HL-60 (cell line): ENCODE measurements around the gene RBMS3.

Experiments used
- DNase-seq, 2 experiments: peaks; one replicate each; pipeline ENCODE4 v3.0.0-alpha.2; 2010 to 2020; ENCODE audit warnings: low read depth in 1 of 2, low spot score in 1 of 2
- H3K27ac ChIP-seq: fragments of 250-450 bp; sonication (Bioruptor Pico); replicated peaks from 2 replicates; pipeline ENCODE4 v1.5.1; 2020; ENCODE audit warnings: mild to moderate bottlenecking, moderate library complexity
- H3K27me3 ChIP-seq: fragments of 250-450 bp; sonication (Bioruptor Pico); 2 replicates; pipeline ENCODE4 v1.5.1; 2021; ENCODE audit warnings: mild to moderate bottlenecking, moderate library complexity; ENCODE audit not compliant: insufficient read depth, poor library complexity, severe bottlenecking
- H3K4me3 ChIP-seq: replicated peaks from 2 replicates; pipeline ENCODE4 v1.5.1; 2011; ENCODE audit warnings: mild to moderate bottlenecking, control low read depth, low read length; ENCODE audit not compliant: insufficient read depth
- GABPA ChIP-seq: IDR thresholded peaks from 2 replicates; pipeline ENCODE4 v1.6.1; 2012; ENCODE audit warnings: low read depth
- POLR2AphosphoS5 ChIP-seq: IDR thresholded peaks from 2 replicates; pipeline ENCODE4 v1.6.1; 2012; ENCODE audit warnings: low read depth
- REST ChIP-seq: IDR thresholded peaks from 2 replicates; pipeline ENCODE4 v1.6.1; 2012; ENCODE audit warnings: low read depth; ENCODE audit not compliant: insufficient replicate concordance
- SPI1 ChIP-seq: IDR thresholded peaks from 2 replicates; pipeline ENCODE4 v1.6.1; 2012; ENCODE audit warnings: low read depth, mild to moderate bottlenecking, borderline replicate concordance
- TF ChIP-seq, protein P1 (sequence below): IDR thresholded peaks from one replicate; pipeline ENCODE4 v1.5.1; 2011; ENCODE audit warnings: low read length, control low read depth, inconsistent platforms; ENCODE audit not compliant: insufficient read depth

Gene RBMS3

GRCh38 chr3:29761517-29761916, 480.6 kb downstream of the RBMS3 start:
- no peak overlapping the region for H3K4me3 ChIP-seq
- TF ChIP-seq REST: no peak
- no peak for TF ChIP-seq SPI1
- TF ChIP-seq, protein P1, sequence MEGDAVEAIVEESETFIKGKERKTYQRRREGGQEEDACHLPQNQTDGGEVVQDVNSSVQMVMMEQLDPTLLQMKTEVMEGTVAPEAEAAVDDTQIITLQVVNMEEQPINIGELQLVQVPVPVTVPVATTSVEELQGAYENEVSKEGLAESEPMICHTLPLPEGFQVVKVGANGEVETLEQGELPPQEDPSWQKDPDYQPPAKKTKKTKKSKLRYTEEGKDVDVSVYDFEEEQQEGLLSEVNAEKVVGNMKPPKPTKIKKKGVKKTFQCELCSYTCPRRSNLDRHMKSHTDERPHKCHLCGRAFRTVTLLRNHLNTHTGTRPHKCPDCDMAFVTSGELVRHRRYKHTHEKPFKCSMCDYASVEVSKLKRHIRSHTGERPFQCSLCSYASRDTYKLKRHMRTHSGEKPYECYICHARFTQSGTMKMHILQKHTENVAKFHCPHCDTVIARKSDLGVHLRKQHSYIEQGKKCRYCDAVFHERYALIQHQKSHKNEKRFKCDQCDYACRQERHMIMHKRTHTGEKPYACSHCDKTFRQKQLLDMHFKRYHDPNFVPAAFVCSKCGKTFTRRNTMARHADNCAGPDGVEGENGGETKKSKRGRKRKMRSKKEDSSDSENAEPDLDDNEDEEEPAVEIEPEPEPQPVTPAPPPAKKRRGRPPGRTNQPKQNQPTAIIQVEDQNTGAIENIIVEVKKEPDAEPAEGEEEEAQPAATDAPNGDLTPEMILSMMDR: no peak
- TF ChIP-seq POLR2AphosphoS5: no peak
- TF ChIP-seq GABPA: no peak
- no peak for DNase-seq
- H3K27me3 ChIP-seq: no peaks in the 10 kb centered on the region
- no peak overlapping the region for H3K27ac ChIP-seq

DNA sequence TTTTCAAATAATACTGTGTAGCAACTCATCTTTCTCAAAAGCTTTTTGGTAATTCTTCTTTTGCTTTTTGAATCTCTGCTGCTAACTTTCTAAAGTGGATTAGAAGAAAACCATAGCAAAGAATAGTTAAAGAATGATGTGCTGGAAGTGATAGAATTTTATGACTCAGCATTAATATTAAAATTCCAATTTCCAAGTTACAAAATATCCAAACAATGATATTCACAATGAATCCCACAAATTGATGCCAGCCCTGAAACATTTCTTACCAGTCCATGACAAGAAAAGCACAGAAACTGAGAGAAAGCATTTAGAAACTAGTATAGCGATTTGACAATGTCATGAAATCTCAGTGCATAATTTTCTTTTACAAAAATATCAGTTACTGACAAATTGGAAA, 482.2 kb downstream of the RBMS3 start:
- Histone ChIP-seq H3K27ac (no peak overlapping the region), H3K27me3 (no peaks in the 10 kb centered on the region), H3K4me3 (no peak overlapping the region)
- DNase-seq: no peak
- TF ChIP-seq SPI1: no peak
- no peak for TF ChIP-seq POLR2AphosphoS5
- TF ChIP-seq GABPA: no peak
- TF ChIP-seq, protein P1: no peak
- no peak for TF ChIP-seq REST

GRCh38 chr3:29764041-29764440, 483.2 kb downstream of the RBMS3 start:
- no peak overlapping the region for H3K4me3 ChIP-seq
- no peaks in the 10 kb centered on the region for H3K27me3 ChIP-seq
- no peak for DNase-seq
- TF ChIP-seq GABPA (no peak), REST (no peak), SPI1 (no peak), POLR2AphosphoS5 (no peak)
- TF ChIP-seq, protein P1: no peak
- no peak overlapping the region for H3K27ac ChIP-seq
